Measurements from ENCODE around the gene WFS1.

The WFS1 gene

GRCh38 chr4:6235901-6236640 is 33.6 kb upstream of the WFS1 start:
- no peak for DNase-seq (ENCODE audit: low spot score)

GRCh38 chr4:6236816-6237390 is 32.7 kb upstream of the WFS1 start:
- no peak for DNase-seq (ENCODE audit: low spot score)

- no peak for DNase-seq (ENCODE audit: low spot score)
Observed at GRCh38 chr4:6239486-6239885, 30.2 kb upstream of the WFS1 start.

GRCh38 chr4:6239968-6240367 is 29.7 kb upstream of the WFS1 start:
- DNase-seq (ENCODE audit: low spot score), result no peak

GRCh38 chr4:6241062-6241845 is 28.4 kb upstream of the WFS1 start:
- no peak for DNase-seq (ENCODE audit: low spot score)

GRCh38 chr4:6242271-6243029 is 27.2 kb upstream of the WFS1 start:
- DNase-seq (ENCODE audit: low spot score), result no peak

GRCh38 chr4:6245246-6246169 is 24.1 kb upstream of the WFS1 start:
- DNase-seq (ENCODE audit: low spot score), result no peak

- DNase-seq (ENCODE audit: low spot score), result no peak
Observed at GRCh38 chr4:6246170-6246634, 23.4 kb upstream of the WFS1 start.

- DNase-seq (ENCODE audit: low spot score), result no peak
Observed at GRCh38 chr4:6248394-6248793, 21.3 kb upstream of the WFS1 start.

- peak; percentile 83 for DNase-seq (ENCODE audit: low spot score)
Observed at GRCh38 chr4:6250235-6250983, 19.2 kb upstream of the WFS1 start.

GRCh38 chr4:6250984-6251295 is 18.7 kb upstream of the WFS1 start:
- no peak for DNase-seq (ENCODE audit: low spot score)

- no peak for DNase-seq (ENCODE audit: low spot score)
Observed at GRCh38 chr4:6251365-6251764, 18.3 kb upstream of the WFS1 start.

GRCh38 chr4:6252051-6252450 is 17.6 kb upstream of the WFS1 start:
- DNase-seq (ENCODE audit: low spot score), result no peak

GRCh38 chr4:6253111-6253510 is 16.5 kb upstream of the WFS1 start:
- no peak for DNase-seq (ENCODE audit: low spot score)

GRCh38 chr4:6253961-6254360 is 15.7 kb upstream of the WFS1 start:
- DNase-seq (ENCODE audit: low spot score), result no peak

GRCh38 chr4:6256141-6256540 is 13.5 kb upstream of the WFS1 start:
- DNase-seq (ENCODE audit: low spot score), result no peak

- no peak for DNase-seq (ENCODE audit: low spot score)
Observed at GRCh38 chr4:6257247-6258025, 12.2 kb upstream of the WFS1 start.

- DNase-seq (ENCODE audit: low spot score), result no peak
Observed at GRCh38 chr4:6258026-6258360, 11.7 kb upstream of the WFS1 start.

GRCh38 chr4:6258741-6259140 is 10.9 kb upstream of the WFS1 start:
- DNase-seq (ENCODE audit: low spot score), result no peak

- DNase-seq (ENCODE audit: low spot score), result no peak
Observed at GRCh38 chr4:6259886-6260285, 9.8 kb upstream of the WFS1 start.

Data from HuH-7.5 (cell line).